Activated CD4-positive, alpha-beta T cell treated with anti-CD3 and anti-CD28 coated beads, Interleukin-2, amount 10 ng/mL, durations not matched to agents 24 days and 14 days (primary cell): ENCODE data around the gene OR4E2. TPM values are rescaled to one million over a fixed set of nuclear protein-coding genes. Genes with fewer than 3 reads are reported as not detected.
A peak's percentile ranks its signal among the peaks of the same experiment; 100 is the strongest.

ENCODE experiments used
- DNase-seq: peaks from one replicate; pipeline ENCODE4 v3.0.0; 2022
- H3K27ac Mint-ChIP-seq: one replicate; pipeline ENCODE4 v1.8.0; 2022; ENCODE audit warnings: mild to moderate bottlenecking, mixed read lengths
- H3K27me3 Mint-ChIP-seq: one replicate; pipeline ENCODE4 v1.8.0; 2022; ENCODE audit warnings: mixed read lengths
- H3K36me3 Mint-ChIP-seq: one replicate; pipeline ENCODE4 v1.8.0; 2022; ENCODE audit warnings: low read depth, mild to moderate bottlenecking, mixed read lengths
- H3K4me1 Mint-ChIP-seq: one replicate; pipeline ENCODE4 v1.8.0; 2021; ENCODE audit warnings: mixed read lengths
- H3K4me3 Mint-ChIP-seq: one replicate; pipeline ENCODE4 v1.8.0; 2022; ENCODE audit warnings: mild to moderate bottlenecking, moderate library complexity, mixed read lengths
- H3K9me3 Mint-ChIP-seq: one replicate; pipeline ENCODE4 v1.8.0; 2021; ENCODE audit warnings: mixed read lengths
- intact Hi-C: fragments of 100-400 bp; cut with micrococcal nuclease; formaldehyde crosslinking; loops from one replicate; pipeline ENCODE4 v1.15.1; 2023
- total RNA-seq: library from RNA; stranded (reverse); gene quantifications from 2 replicates; pipeline ENCODE4 v1.2.3, GENCODE V29; 2022

Gene OR4E2
- total RNA-seq, 1 donor from 2014 or later: not detected

GRCh38 chr14:21704338-21704737 lies 50.7 kb downstream of the OR4E2 start:
- Mint-ChIP-seq H3K36me3 (peaks cover 5% of the 10 kb centered on the region), H3K27me3 (peaks cover 31% of the 10 kb centered on the region), H3K4me3 (no peak overlapping the region), H3K27ac (no peak overlapping the region), H3K4me1 (peaks cover 6% of the 10 kb centered on the region), H3K9me3 (peaks cover 5% of the 10 kb centered on the region)
- intact Hi-C loops: no loop called here
- DNase-seq: no peak

- Mint-ChIP-seq H3K27me3 (peaks cover 19% of the 10 kb centered on the region), H3K4me3 (no peak overlapping the region), H3K9me3 (peaks cover 5% of the 10 kb centered on the region), H3K4me1 (peaks cover 2% of the 10 kb centered on the region), H3K36me3 (peaks cover 5% of the 10 kb centered on the region), H3K27ac (no peak overlapping the region)
- peak; percentile 72 for DNase-seq
- intact Hi-C loops: no loop called here
These were observed 57.8 kb downstream of the OR4E2 start for GRCh38 chr14:21711360-21711961.

- Mint-ChIP-seq H3K4me1 (peaks cover 2% of the 10 kb centered on the region), H3K4me3 (peak overlapping the region; percentile 64), H3K9me3 (peaks cover 5% of the 10 kb centered on the region), H3K36me3 (peaks cover 5% of the 10 kb centered on the region), H3K27me3 (peaks cover 16% of the 10 kb centered on the region), H3K27ac (peak overlapping the region; percentile 42)
- intact Hi-C loops: no loop called here
- DNase-seq: peak; percentile 63
These were observed 58.4 kb downstream of the OR4E2 start for GRCh38 chr14:21712036-21712435.

- intact Hi-C loops: no loop called here
- no peak for DNase-seq
These were observed 60.8 kb downstream of the OR4E2 start for GRCh38 chr14:21714318-21714929.

More at GRCh38 chr14:21714318-21714929, 60.8 kb downstream of the OR4E2 start:
- Mint-ChIP-seq H3K4me1 (peaks cover 2% of the 10 kb centered on the region), H3K9me3 (no peaks in the 10 kb centered on the region), H3K36me3 (no peaks in the 10 kb centered on the region), H3K4me3 (peak overlapping the region; percentile 53), H3K27ac (peak overlapping the region; percentile 5), H3K27me3 (peaks cover 27% of the 10 kb centered on the region)

Other genes with a start within 250 kb of the OR4E2 start
- 104 and 115 TPM in 2 replicates for gene CHD8, start 197.7 kb upstream of the OR4E2 start, total RNA-seq
- gene RAB2B, start 176.9 kb upstream of the OR4E2 start, total RNA-seq: 26.5 and 30.1 TPM in 2 replicates
- 75.9 and 82.8 TPM in 2 replicates for gene TOX4, start 176.6 kb upstream of the OR4E2 start, total RNA-seq
- gene METTL3, start 142.5 kb upstream of the OR4E2 start, total RNA-seq: 72.9 and 81.7 TPM in 2 replicates
- gene SALL2, start 127.5 kb upstream of the OR4E2 start, total RNA-seq: 1.6 and 1.7 TPM in 2 replicates
- not detected in 2 replicates for gene OR10G3, start 73.8 kb upstream of the OR4E2 start, total RNA-seq
- gene OR10G2, start 18.9 kb upstream of the OR4E2 start, total RNA-seq: not detected in 2 replicates
- gene OR4E1, start 20.0 kb downstream of the OR4E2 start, total RNA-seq: not detected in 2 replicates